Measurements from ENCODE around the gene TMEFF2.
"Not testable (repeated sequence)": the region's sequence is repeated elsewhere in the genome, so short reads cannot be mapped to it uniquely, and the experiment has no call there.

TMEFF2 gene

GRCh38 chr2:192166946-192167345 lies 27.8 kb downstream of the TMEFF2 start:
- no peak for DNase-seq

DNA sequence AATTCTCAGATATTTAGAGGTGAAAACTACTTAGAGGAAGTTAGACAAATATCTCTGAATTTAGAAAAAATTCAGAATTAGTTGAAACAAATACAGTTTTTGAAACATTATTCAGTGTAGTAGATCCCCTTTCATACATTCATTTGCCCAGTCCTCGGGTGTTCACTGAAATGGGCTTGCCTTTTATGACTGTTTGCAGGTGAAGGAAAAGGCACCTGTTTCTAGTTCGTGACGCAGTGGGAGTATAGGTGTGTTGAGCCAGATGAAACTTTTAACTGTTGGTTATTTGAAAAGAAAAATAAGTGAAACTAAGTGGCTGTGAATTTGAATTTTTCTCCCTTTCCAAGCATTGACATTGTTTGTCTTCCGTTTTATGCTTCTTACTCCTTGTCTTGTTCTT lies 28.9 kb downstream of the TMEFF2 start:
- DNase-seq: no peak

GRCh38 chr2:192162392-192163042 lies 32.2 kb downstream of the TMEFF2 start:
- DNase-seq: peak; percentile 73 to 85 (median 84)

GRCh38 chr2:192161656-192162290 lies 33.0 kb downstream of the TMEFF2 start:
- peak in 2 of 3 donors; percentile 26 to 31 for DNase-seq

DNA sequence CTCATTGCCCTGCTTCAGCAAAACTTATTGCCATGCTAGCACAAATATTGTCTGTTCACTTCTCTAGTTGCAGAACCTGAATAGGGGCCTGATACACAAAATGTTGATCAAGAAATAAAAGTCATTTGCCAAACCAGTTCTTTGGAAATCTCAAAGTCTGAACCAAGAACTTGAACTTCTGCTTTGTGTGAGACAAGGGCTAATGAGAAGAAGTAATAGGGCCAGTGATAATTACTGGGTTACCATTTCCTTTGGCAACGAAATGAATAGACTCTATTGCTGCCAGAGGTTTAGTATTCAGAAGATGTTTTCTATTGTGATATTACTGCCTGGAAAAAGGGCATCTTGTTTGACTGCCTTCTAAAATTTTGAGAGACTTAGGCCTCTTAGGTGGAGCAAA lies 35.0 kb downstream of the TMEFF2 start:
- DNase-seq: peak in 1 of 3 donors; percentile 18

GRCh38 chr2:192159208-192159607 lies 35.5 kb downstream of the TMEFF2 start:
- DNase-seq: peak in 2 of 3 donors; percentile 27 to 34

GRCh38 chr2:192157776-192158175 lies 37.0 kb downstream of the TMEFF2 start:
- no peak for DNase-seq

GRCh38 chr2:192155511-192156118 lies 39.1 kb downstream of the TMEFF2 start:
- DNase-seq: no peak

DNA sequence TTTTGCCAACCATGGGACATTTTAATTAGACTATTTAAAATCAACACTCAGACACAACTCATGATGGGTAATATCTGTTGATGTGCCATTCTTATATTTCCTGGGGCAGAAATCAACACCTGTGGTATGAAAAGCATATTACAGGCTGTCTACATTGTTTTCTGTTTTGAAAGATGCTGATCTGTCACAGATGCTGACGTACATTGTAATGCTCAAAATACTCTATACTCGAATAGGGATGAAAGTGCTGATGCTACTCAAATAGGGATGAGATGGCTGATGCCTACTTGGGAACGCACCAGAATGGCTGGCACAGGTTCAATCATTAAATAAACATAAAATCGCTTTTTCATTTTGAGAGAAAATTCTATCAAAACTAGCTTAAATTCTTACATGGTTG lies 41.2 kb downstream of the TMEFF2 start:
- no peak for DNase-seq

DNA sequence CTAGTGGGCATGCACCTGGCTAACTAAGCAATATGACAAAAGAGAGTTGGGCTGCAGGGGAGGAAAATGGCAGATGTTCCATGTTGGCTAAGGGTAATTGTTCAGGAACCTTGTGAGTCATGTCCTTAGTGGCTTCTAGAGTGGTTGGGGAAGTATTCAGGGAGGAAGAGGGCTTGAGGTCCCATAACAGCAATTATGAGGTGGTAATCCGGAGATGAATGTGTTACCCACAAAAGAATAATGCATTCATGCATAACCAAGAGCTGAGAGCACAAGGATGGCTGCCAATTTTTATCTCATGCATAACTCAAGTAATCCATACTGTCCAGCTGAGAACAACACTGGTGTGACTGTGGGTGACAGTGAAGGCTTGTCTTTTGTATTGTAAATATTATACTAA lies 42.9 kb downstream of the TMEFF2 start:
- DNase-seq: peak in 1 of 3 donors; percentile 21

DNA sequence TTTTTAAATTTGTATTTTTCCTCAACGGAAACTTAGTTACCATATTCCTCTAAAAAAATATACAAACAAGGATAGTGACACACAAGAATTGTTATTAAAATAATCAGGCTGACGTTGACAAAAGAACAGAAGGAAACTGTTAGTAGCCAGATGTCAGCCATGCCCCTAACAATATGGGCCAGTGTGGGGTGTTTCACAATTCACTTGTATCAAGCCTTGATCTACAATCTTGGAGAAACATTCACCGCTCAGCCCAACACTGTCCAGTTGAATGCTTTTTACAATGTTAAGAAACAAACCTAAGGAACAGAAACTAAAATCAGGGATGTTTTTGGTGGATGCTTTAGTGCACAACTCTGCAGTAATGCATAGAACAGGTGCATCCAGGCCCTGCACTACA lies 44.6 kb downstream of the TMEFF2 start:
- DNase-seq: no peak

- DNase-seq: no peak
These were observed 46.0 kb downstream of the TMEFF2 start for GRCh38 chr2:192148620-192149321.

DNA sequence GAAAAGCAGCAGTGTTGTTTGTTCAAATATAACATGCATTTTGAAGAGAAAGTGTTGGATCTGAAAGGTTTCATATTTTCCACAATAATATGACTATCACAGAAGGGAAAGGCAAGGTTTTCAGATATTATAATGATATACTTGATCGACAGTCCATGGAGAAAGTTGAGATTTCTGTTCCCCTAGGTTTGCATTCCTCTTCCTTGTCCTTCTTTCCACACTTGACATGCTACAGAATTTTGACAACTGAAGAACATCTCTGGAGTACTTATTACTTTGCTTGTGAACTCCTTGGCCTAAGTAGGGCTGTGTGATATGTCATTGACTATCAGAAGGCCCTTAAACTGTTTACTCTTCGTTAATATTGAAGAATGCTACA lies 46.5 kb downstream of the TMEFF2 start:
- DNase-seq: no peak

- peak; percentile 62 to 80 (median 80) for DNase-seq
These were observed 48.4 kb downstream of the TMEFF2 start for GRCh38 chr2:192146069-192147015.

- DNase-seq: no peak
These were observed 49.2 kb downstream of the TMEFF2 start for GRCh38 chr2:192145496-192145895.

- DNase-seq: no peak
These were observed 54.4 kb downstream of the TMEFF2 start for GRCh38 chr2:192140236-192140839.

- DNase-seq: no peak
These were observed 54.9 kb downstream of the TMEFF2 start for GRCh38 chr2:192139813-192140212.

DNA sequence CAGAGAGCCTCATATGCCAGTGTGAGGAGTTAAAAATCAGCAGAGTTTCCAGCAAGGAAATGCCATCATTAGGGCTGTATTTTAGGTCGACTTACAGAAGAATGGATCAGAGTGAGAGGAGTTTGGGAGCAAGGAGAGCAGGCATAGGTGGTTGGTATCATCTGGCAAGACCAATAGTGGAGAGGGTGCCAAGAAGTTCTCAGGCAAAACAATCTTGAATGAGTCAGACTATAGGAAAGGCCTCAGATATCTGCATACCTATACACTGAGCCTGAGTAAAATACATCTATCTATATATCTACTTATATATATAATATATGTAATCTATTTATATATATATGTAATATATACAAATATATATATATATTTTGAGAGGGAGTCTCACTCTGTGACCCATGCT lies 57.3 kb downstream of the TMEFF2 start:
- no peak for DNase-seq

DNA sequence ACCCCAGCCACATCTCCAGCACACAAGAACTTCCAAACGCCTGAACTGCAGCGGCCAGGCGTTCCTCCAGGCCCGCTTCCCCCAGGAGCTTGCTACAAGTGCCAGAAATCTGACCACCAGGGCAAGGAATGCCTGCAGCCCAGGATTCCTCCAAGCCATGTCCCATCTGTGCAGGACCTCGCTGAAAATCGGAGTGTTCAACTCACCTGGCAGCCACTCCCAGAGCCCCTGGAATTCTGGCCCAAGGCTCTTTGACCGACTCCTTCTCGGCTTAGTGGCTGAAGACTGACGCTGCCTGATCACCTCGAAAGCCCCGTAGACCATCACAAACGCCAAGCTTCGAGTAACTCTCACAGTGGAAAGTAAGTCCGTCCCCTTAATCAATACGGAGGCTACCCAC lies 62.1 kb downstream of the TMEFF2 start:
- DNase-seq: not testable (repeated sequence)

DNA sequence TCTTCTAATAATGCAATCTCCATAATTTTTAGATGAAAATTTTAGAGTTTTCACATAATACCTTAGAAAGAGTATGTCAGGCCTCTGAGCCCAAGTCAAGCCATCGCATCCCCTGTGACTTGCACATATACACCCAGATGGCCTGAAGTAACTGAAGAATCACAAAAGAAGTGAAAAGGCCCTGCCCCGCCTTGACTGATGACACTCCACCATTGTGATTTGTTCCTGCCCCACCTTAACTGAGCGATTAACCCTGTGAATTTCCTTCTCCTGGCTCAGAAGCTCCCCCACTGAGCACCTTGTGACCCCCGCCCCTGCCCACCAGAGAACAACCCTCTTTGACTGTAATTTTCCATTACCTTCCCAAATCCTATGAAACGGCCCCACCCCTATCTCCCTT lies 64.4 kb downstream of the TMEFF2 start:
- not testable (repeated sequence) for DNase-seq

- DNase-seq: no peak
These were observed 66.1 kb downstream of the TMEFF2 start for GRCh38 chr2:192128655-192129054.

GRCh38 chr2:192127434-192127833 lies 67.3 kb downstream of the TMEFF2 start:
- peak in 1 of 3 donors; percentile 20 for DNase-seq

Data from suppressor macrophage treated with lipopolysaccharide for 1 hour (primary cell).